Right hindlimb (tissue), 1 donor: ENCODE data around the gene EYA2.
A peak's percentile ranks its signal among the peaks of the same experiment; 100 is the strongest.
"Not testable (repeated sequence)": the region's sequence is repeated elsewhere in the genome, so short reads cannot be mapped to it uniquely, and the experiment has no call there.

ENCODE experiments used
- DNase-seq: peaks from one replicate; pipeline ENCODE4 v3.0.0-alpha.2; 2018

The EYA2 gene

GRCh38 chr20:46897328-46897880, 2.8 kb downstream of the EYA2 start:
- no peak for DNase-seq

- no peak for DNase-seq
Observed at GRCh38 chr20:46898423-46898822, 3.8 kb downstream of the EYA2 start.

- no peak for DNase-seq
Observed at GRCh38 chr20:46899621-46900020, 5.0 kb downstream of the EYA2 start.

GRCh38 chr20:46900086-46900485, 5.4 kb downstream of the EYA2 start:
- no peak for DNase-seq

- DNase-seq, result no peak
Observed at GRCh38 chr20:46900826-46901225, 6.2 kb downstream of the EYA2 start.

- DNase-seq, result no peak
Observed at GRCh38 chr20:46901638-46902037, 7.0 kb downstream of the EYA2 start.

GRCh38 chr20:46903256-46903655, 8.6 kb downstream of the EYA2 start:
- no peak for DNase-seq

- DNase-seq, result no peak
Observed at GRCh38 chr20:46903937-46904336, 9.3 kb downstream of the EYA2 start.

GRCh38 chr20:46905364-46906125, 10.9 kb downstream of the EYA2 start:
- DNase-seq, result no peak

GRCh38 chr20:46913329-46914044, 18.8 kb downstream of the EYA2 start:
- peak; percentile 1 for DNase-seq

GRCh38 chr20:46914789-46915379, 20.2 kb downstream of the EYA2 start:
- peak; percentile 72 for DNase-seq

- DNase-seq, result peak; percentile 40
Observed at GRCh38 chr20:46915575-46916257, 21.1 kb downstream of the EYA2 start.

- no peak for DNase-seq
Observed at GRCh38 chr20:46916258-46916603, 21.6 kb downstream of the EYA2 start.

GRCh38 chr20:46917155-46917554, 22.5 kb downstream of the EYA2 start:
- DNase-seq, result no peak

GRCh38 chr20:46920114-46920513, 25.5 kb downstream of the EYA2 start:
- DNase-seq, result no peak

GRCh38 chr20:46922841-46923240, 28.2 kb downstream of the EYA2 start:
- not testable (repeated sequence) for DNase-seq

- DNase-seq, result no peak
Observed at GRCh38 chr20:46923550-46923949, 28.9 kb downstream of the EYA2 start.

- DNase-seq, result peak; percentile 48
Observed at GRCh38 chr20:46928580-46929132, 34.0 kb downstream of the EYA2 start.

- no peak for DNase-seq
Observed at GRCh38 chr20:46929902-46930301, 35.3 kb downstream of the EYA2 start.

- no peak for DNase-seq
Observed at GRCh38 chr20:46930640-46931339, 36.1 kb downstream of the EYA2 start.

GRCh38 chr20:46931699-46932098, 37.1 kb downstream of the EYA2 start:
- peak; percentile 44 for DNase-seq

- DNase-seq, result not testable (repeated sequence)
Observed at GRCh38 chr20:46932439-46932838, 37.8 kb downstream of the EYA2 start.
